GM12878 (cell line): ENCODE measurements around the gene HEXA.

Source experiments
- BCL11A ChIP-seq: IDR thresholded peaks from 2 replicates; pipeline ENCODE4 v1.6.1; 2011; ENCODE audit warnings: low read depth, low read length
- CREB1 ChIP-seq: IDR thresholded peaks from 2 replicates; pipeline ENCODE4 v1.6.1; 2012; ENCODE audit warnings: low read depth, mild to moderate bottlenecking, inconsistent platforms
- CTCF ChIP-seq, 3 experiments: IDR thresholded peaks in 2 of 3; conservative IDR thresholded peaks in 1 of 3; 2 replicates each; pipeline ENCODE4 v1.5.1; 2011; ENCODE audit warnings: low read depth in 3 of 3, low read length in 3 of 3, mild to moderate bottlenecking in 3 of 3, control low read depth in 2 of 3, moderate library complexity in 2 of 3, inconsistent platforms in 1 of 3, mixed read lengths in 1 of 3; ENCODE audit not compliant: control insufficient read depth in 2 of 3, insufficient read depth in 1 of 3; ENCODE audit errors: extremely low read depth in 1 of 3
- CUX1 ChIP-seq: IDR thresholded peaks from 2 replicates; pipeline ENCODE4 v1.6.1; 2012; ENCODE audit warnings: improper control_type of control experiment, low read depth, low read length; ENCODE audit not compliant: insufficient replicate concordance
- EP300 ChIP-seq, 2 experiments: fragments of 150-350 bp in 1 of 2; IDR thresholded peaks; 2 replicates each; pipeline ENCODE4 v1.6.1; 2011 to 2012; ENCODE audit warnings: low read depth in 2 of 2, low read length in 2 of 2, borderline replicate concordance in 1 of 2, improper control_type of control experiment in 1 of 2, inconsistent platforms in 1 of 2; ENCODE audit not compliant: control insufficient read depth in 1 of 2
- HCFC1 ChIP-seq: fragments of 150-350 bp; IDR thresholded peaks from 2 replicates; pipeline ENCODE4 v1.6.1; 2014; ENCODE audit warnings: low read length
- LARP7 ChIP-seq: fragments of 450-650 bp; IDR thresholded peaks from 2 replicates; pipeline ENCODE4 v1.6.1; 2017; ENCODE audit warnings: mild to moderate bottlenecking
- MXI1 ChIP-seq: fragments of 150-350 bp; IDR thresholded peaks from 2 replicates; pipeline ENCODE4 v1.6.1; 2011; ENCODE audit warnings: low read depth, mild to moderate bottlenecking, inconsistent platforms, low read length, improper control_type of control experiment
- POLR2A ChIP-seq: IDR thresholded peaks from 2 replicates; pipeline ENCODE4 v1.6.1; 2011; ENCODE audit warnings: low read depth, mild to moderate bottlenecking, low read length
- RAD21 ChIP-seq: IDR thresholded peaks from 2 replicates; pipeline ENCODE4 v1.6.1; 2011; ENCODE audit warnings: mild to moderate bottlenecking, low read depth, low read length, moderate library complexity; ENCODE audit not compliant: insufficient read depth
- SREBF2 ChIP-seq: IDR thresholded peaks from 2 replicates; pipeline ENCODE4 v1.6.1; 2012; ENCODE audit warnings: mild to moderate bottlenecking, low read length
- TBL1XR1 ChIP-seq: IDR thresholded peaks from 2 replicates; pipeline ENCODE4 v1.6.1; 2012; ENCODE audit warnings: low read depth, low read length, improper control_type of control experiment
- ZBED1 ChIP-seq: IDR thresholded peaks from 2 replicates; pipeline ENCODE4 v1.6.1; 2016; ENCODE audit warnings: borderline replicate concordance

- TF ChIP-seq CUX1 (no peak), CTCF (IDR thresholded peaks at IDR 0.05 in 2 of 3, conservative IDR thresholded peaks at IDR 0.05 in 1 of 3; ENCODE audit: control insufficient read depth in 2 of 3, extremely low read depth in 1 of 3, insufficient read depth in 1 of 3, low read depth in 3 of 3, low read length in 3 of 3) (no peak), POLR2A (no peak), EP300 (IDR thresholded peaks at IDR 0.05; ENCODE audit: borderline replicate concordance in 1 of 2, control insufficient read depth in 1 of 2, low read depth in 2 of 2, low read length in 2 of 2) (no peak), CREB1 (no peak), MXI1 (no peak), HCFC1 (no peak), RAD21 (no peak), ZBED1 (no peak), SREBF2 (no peak), LARP7 (no peak), TBL1XR1 (no peak), BCL11A (no peak)
Observed at GRCh38 chr15:72377331-72377730, 1.5 kb upstream of the HEXA start.
